H1 (cell line): ENCODE measurements around the gene GSE1. TPM values are rescaled to one million over a fixed set of nuclear protein-coding genes. Genes with fewer than 3 reads are reported as not detected.
A peak's percentile ranks its signal among the peaks of the same experiment; 100 is the strongest.

Experiments
- CTCF ChIA-PET: fragments of 300-600 bp; sonication (Branson Sonifier 250); formaldehyde crosslinking; loops from one replicate; lab custom pipeline; 2021; ENCODE audit not compliant: partially characterized antibody; lab: Charles Lee
- POLR2A ChIA-PET: fragments of 300-600 bp; sonication (Branson Sonifier 250); formaldehyde crosslinking; loops from one replicate; lab custom pipeline; 2021; ENCODE audit warnings: inconsistent platforms; ENCODE audit not compliant: partially characterized antibody; lab: Charles Lee
- DNase-seq, 2 experiments: peaks; one replicate each; pipeline versions ENCODE4 v3.0.0 to v3.0.0-alpha.2; 2010 to 2022; ENCODE audit warnings: low spot score in 2 of 2, low read depth in 1 of 2, mixed read lengths in 1 of 2
- FAIRE-seq: peaks from 2 replicates; lab custom pipeline; 2011; peaks lifted over from hg19 to GRCh38; lab: Jason Lieb, UNC
- H2AFZ ChIP-seq: 2 replicates; pipeline ENCODE4 v1.8.1; 2012; ENCODE audit warnings: low read length, inconsistent platforms
- H2AK5ac ChIP-seq: 2 replicates; pipeline ENCODE4 v1.6.1; 2013; ENCODE audit warnings: low read depth, low read length
- H2BK120ac ChIP-seq: replicated peaks from 2 replicates; pipeline ENCODE3; 2013; ENCODE audit warnings: low read depth, low read length, inconsistent platforms
- H2BK12ac ChIP-seq: 2 replicates; pipeline ENCODE4 v1.6.1; 2013; ENCODE audit warnings: low read depth, low read length
- H2BK15ac ChIP-seq: 2 replicates; pipeline ENCODE4 v1.6.1; 2013; ENCODE audit warnings: low read length
- H2BK20ac ChIP-seq: 2 replicates; pipeline ENCODE4 v1.6.1; 2013; ENCODE audit warnings: low read length
- H2BK5ac ChIP-seq: 2 replicates; pipeline ENCODE4 v1.6.1; 2013; ENCODE audit warnings: low read depth, low read length
- H3K14ac ChIP-seq: 2 replicates; pipeline ENCODE4 v1.6.1; 2013; ENCODE audit warnings: inconsistent platforms; ENCODE audit not compliant: insufficient read length
- H3K18ac ChIP-seq: 2 replicates; pipeline ENCODE4 v1.6.1; 2013; ENCODE audit warnings: low read length; ENCODE audit errors: extremely low read depth
- H3K23ac ChIP-seq: 2 replicates; pipeline ENCODE4 v1.6.1; 2013; ENCODE audit warnings: inconsistent platforms; ENCODE audit not compliant: insufficient read length
- H3K23me2 ChIP-seq: 2 replicates; pipeline ENCODE4 v1.6.1; 2013; ENCODE audit warnings: low read depth, low read length
- H3K27ac ChIP-seq: 2 replicates; pipeline ENCODE4 v1.6.1; 2011; ENCODE audit warnings: low read depth, low read length, inconsistent platforms
- H3K27me3 ChIP-seq, 4 experiments: replicated peaks in 1 of 4; 1 replicate in 1 of 4; 2 replicates in 3 of 4; pipeline versions ENCODE4 v1.6.1 to v1.8.1; 2011 to 2013; ENCODE audit warnings: low read length in 3 of 4, mild to moderate bottlenecking in 3 of 4, inconsistent platforms in 2 of 4, mixed read lengths in 2 of 4, moderate library complexity in 1 of 4; ENCODE audit not compliant: control insufficient read depth in 3 of 4, insufficient read depth in 3 of 4; ENCODE audit errors: extremely low read depth in 1 of 4
- H3K36me3 ChIP-seq, 4 experiments: 2 replicates each; pipeline versions ENCODE4 v1.6.1 to v1.8.1; 2011 to 2013; ENCODE audit warnings: mild to moderate bottlenecking in 4 of 4, low read length in 3 of 4, moderate library complexity in 2 of 4, control low read depth in 1 of 4, inconsistent platforms in 1 of 4; ENCODE audit not compliant: insufficient read depth in 4 of 4, control insufficient read depth in 2 of 4
- H3K4ac ChIP-seq: replicated peaks from 2 replicates; pipeline ENCODE3; 2013; ENCODE audit warnings: low read length, low read depth, mixed read lengths, inconsistent platforms; ENCODE audit not compliant: insufficient read length
- H3K4me1 ChIP-seq, 4 experiments: replicated peaks in 1 of 4; 1 replicate in 1 of 4; 2 replicates in 3 of 4; pipeline versions ENCODE4 v1.6.1 to v1.8.1; 2011 to 2013; ENCODE audit warnings: low read length in 3 of 4, inconsistent platforms in 2 of 4, mixed read lengths in 1 of 4; ENCODE audit not compliant: insufficient read depth in 4 of 4, control insufficient read depth in 3 of 4
- H3K4me2 ChIP-seq, 2 experiments: 2 replicates each; pipeline versions ENCODE4 v1.6.1 to v1.8.1; 2011 to 2013; ENCODE audit warnings: low read depth in 2 of 2, low read length in 2 of 2, control low read depth in 1 of 2, inconsistent platforms in 1 of 2, mild to moderate bottlenecking in 1 of 2; ENCODE audit not compliant: insufficient read depth in 1 of 2
- H3K4me3 ChIP-seq, 4 experiments: fragments of 200-600, 300-600 bp in 1 of 4; sonication (generic), shearing (Covaris generic), sonication (Bioruptor Twin) in 1 of 4; 2 replicates each; pipeline versions ENCODE4 v1.5.1 to v1.8.1; 2011 to 2016; ENCODE audit warnings: low read length in 4 of 4, low read depth in 3 of 4, control low read depth in 2 of 4, inconsistent platforms in 2 of 4, mild to moderate bottlenecking in 2 of 4, mixed read lengths in 1 of 4, moderate library complexity in 1 of 4; ENCODE audit not compliant: insufficient read depth in 2 of 4; ENCODE audit errors: extremely low read depth in 1 of 4
- H3K56ac ChIP-seq: replicated peaks from 2 replicates; pipeline ENCODE3; 2013; ENCODE audit warnings: low read depth, mild to moderate bottlenecking, mixed read lengths, low read length, inconsistent platforms; ENCODE audit not compliant: insufficient read length
- H3K79me1 ChIP-seq: 2 replicates; pipeline ENCODE4 v1.6.1; 2013; ENCODE audit warnings: low read depth, low read length, control low read depth
- H3K79me2 ChIP-seq, 2 experiments: 2 replicates each; pipeline versions ENCODE4 v1.6.1 to v1.8.1; 2012 to 2013; ENCODE audit warnings: low read length in 2 of 2, mild to moderate bottlenecking in 2 of 2, inconsistent platforms in 1 of 2; ENCODE audit not compliant: insufficient read depth in 2 of 2, control insufficient read depth in 1 of 2
- H3K9ac ChIP-seq, 4 experiments: replicated peaks in 1 of 4; 1 replicate in 1 of 4; 2 replicates in 3 of 4; pipeline versions ENCODE4 v1.6.1 to v1.8.1; 2011 to 2013; ENCODE audit warnings: low read depth in 3 of 4, low read length in 3 of 4, control low read depth in 2 of 4, mild to moderate bottlenecking in 2 of 4, moderate library complexity in 2 of 4, inconsistent platforms in 1 of 4; ENCODE audit errors: extremely low read depth in 1 of 4
- H3K9me3 ChIP-seq, 2 experiments: 2 replicates each; pipeline versions ENCODE4 v1.6.1 to v1.8.1; 2012 to 2013; ENCODE audit warnings: mild to moderate bottlenecking in 2 of 2, moderate library complexity in 2 of 2, control low read depth in 1 of 2, inconsistent platforms in 1 of 2, low read depth in 1 of 2, low read length in 1 of 2, mixed read lengths in 1 of 2; ENCODE audit not compliant: insufficient read depth in 2 of 2
- H4K20me1 ChIP-seq, 2 experiments: replicated peaks in 1 of 2; 2 replicates each; pipeline versions ENCODE3 to v1.8.1; 2011 to 2013; ENCODE audit warnings: inconsistent platforms in 2 of 2, low read length in 2 of 2, mild to moderate bottlenecking in 1 of 2; ENCODE audit not compliant: insufficient read depth in 2 of 2, control insufficient read depth in 1 of 2
- H4K5ac ChIP-seq: 2 replicates; pipeline ENCODE4 v1.6.1; 2013; ENCODE audit warnings: low read length, low read depth, mixed read lengths, inconsistent platforms; ENCODE audit not compliant: insufficient read length
- H4K8ac ChIP-seq: 2 replicates; pipeline ENCODE4 v1.8.0; 2013; ENCODE audit warnings: mild to moderate bottlenecking, moderate library complexity, low read length, inconsistent platforms; ENCODE audit not compliant: insufficient read depth; ENCODE audit errors: extremely low read depth
- H4K91ac ChIP-seq: replicated peaks from 2 replicates; pipeline ENCODE3; 2013; ENCODE audit warnings: low read length, mixed read lengths, inconsistent platforms; ENCODE audit not compliant: insufficient read length
- ASH2L ChIP-seq: fragments of 200-600, 300-600 bp; sonication (generic); IDR thresholded peaks from one replicate; pipeline ENCODE4 v1.7.1; 2017; ENCODE audit warnings: low read length
- ATF2 ChIP-seq: IDR thresholded peaks from 2 replicates; pipeline ENCODE4 v1.6.1; 2012; ENCODE audit warnings: low read length, inconsistent platforms
- CEBPB ChIP-seq: IDR thresholded peaks from 2 replicates; pipeline ENCODE4 v1.6.1; 2012; ENCODE audit warnings: low read depth, low read length
- GTF2F1 ChIP-seq: IDR thresholded peaks from 2 replicates; pipeline ENCODE4 v1.6.1; 2012; ENCODE audit warnings: low read depth, low read length, improper control_type of control experiment, borderline replicate concordance
- JUN ChIP-seq: IDR thresholded peaks from 2 replicates; pipeline ENCODE4 v1.6.1; 2011; ENCODE audit warnings: low read depth, mild to moderate bottlenecking, improper control_type of control experiment, low read length
- POLR2AphosphoS5 ChIP-seq: IDR thresholded peaks from 2 replicates; pipeline ENCODE4 v1.6.1; 2011; ENCODE audit warnings: low read depth, low read length
- RNF2 ChIP-seq: fragments of 200-900, 300-1000 bp; sonication (generic); IDR thresholded peaks from 2 replicates; pipeline ENCODE4 v1.7.1; 2016; ENCODE audit warnings: borderline replicate concordance, low read depth, mild to moderate bottlenecking, antibody characterized with exemption, low read length; ENCODE audit not compliant: poor library complexity, severe bottlenecking; ENCODE audit errors: missing control alignments
- RXRA ChIP-seq: IDR thresholded peaks from 2 replicates; pipeline ENCODE4 v1.6.1; 2011; ENCODE audit warnings: low read depth, mild to moderate bottlenecking, low read length, moderate library complexity; ENCODE audit not compliant: insufficient read depth
- SIRT6 ChIP-seq: IDR thresholded peaks from one replicate; pipeline ENCODE4 v1.7.1; 2012; ENCODE audit warnings: low read length, inconsistent platforms
- SIX5 ChIP-seq: IDR thresholded peaks from 2 replicates; pipeline ENCODE4 v1.6.1; 2011; ENCODE audit warnings: mild to moderate bottlenecking, low read depth, low read length
- SUZ12 ChIP-seq: fragments of 200-600 bp; sonication (generic); IDR thresholded peaks from 2 replicates; pipeline ENCODE4 v1.6.1; 2012; ENCODE audit warnings: mild to moderate bottlenecking, inconsistent platforms, low read length, moderate library complexity, mixed read lengths
- TCF12 ChIP-seq: IDR thresholded peaks from 2 replicates; pipeline ENCODE4 v1.6.1; 2011; ENCODE audit warnings: low read depth, mild to moderate bottlenecking, low read length
- WGBS, 2 experiments: shearing (Covaris generic) in 1 of 2; methylation state at CpG; one replicate each; pipeline versions ENCODE4 v1.1.6 to v1.1.7; 2013 to 2015; ENCODE audit warnings: low lambda C conversion rate in 2 of 2, mixed read lengths in 2 of 2, inconsistent platforms in 1 of 2, low coverage in 1 of 2, missing lambda C conversion rate in 1 of 2; ENCODE audit not compliant: insufficient replicate concordance in 2 of 2, insufficient coverage in 1 of 2, insufficient read length in 1 of 2; ENCODE audit errors: extremely low coverage in 1 of 2, missing lambda C conversion rate in 1 of 2; 5-methylcytosine and 5-hydroxymethylcytosine counted together
- polyA plus RNA-seq, 7 experiments: library from polyadenylated mRNA; depleted of rRNA in 3 of 7; stranded (reverse) in 5 of 7; unstranded in 2 of 7; fragments of >200 nt in 5 of 7; fragments of 200-250 nt in 2 of 7; gene quantifications; 1 replicate in 5 of 7; 2 replicates in 1 of 7; 4 replicates in 1 of 7; pipeline versions ENCODE4 v1.2.1 to v1.2.3, GENCODE V29; 2011 to 2013; ENCODE audit warnings: missing spikeins in 2 of 7, mixed read lengths in 2 of 7
- total RNA-seq: library from RNA; stranded (reverse); fragmentation: NEBNext Ultra II Directional; extraction: Animal tissue kit (Norgen Biotek cat#: 25700); gene quantifications from 2 replicates; pipeline ENCODE4 v1.2.1, GENCODE V29; 2021

The GSE1 gene
- total and polyA plus RNA-seq, 2 of the 8 experiments (the other 6 are each of a cell fraction or from before 2014, with no cell fraction given), result 26.0 to 65.6 TPM

- DNase-seq, result no peak
- H3K14ac ChIP-seq, result no peak overlapping the region
- H2BK20ac ChIP-seq, result no peak overlapping the region
- peak overlapping the region; percentile 9 for H3K56ac ChIP-seq
- no peak overlapping the region for H3K23ac ChIP-seq
- H2AK5ac ChIP-seq, result peak overlapping the region; percentile 47; the same call in 1 of the 2 replicates
- H3K79me2 ChIP-seq, result peaks cover 0 to 70% of the 10 kb centered on the region in 2 experiments; a peak in 3 of 4 replicates
- ChIA-PET CTCF (interaction anchor here (0.7 to 9.4 kb wide), 24 partner anchors 11 to 294 kb away, joined by 3 to 173 read pairs (median 5); no protein-coding TSS in a partner anchor), POLR2A (interaction anchor here (0.8 to 2.6 kb wide), 5 partner anchors 10 to 44 kb away, joined by 3 to 9 read pairs (median 5); partner anchors contain the start of gene GSE1)
- peaks cover 0 to 2% (median 0%) of the 10 kb centered on the region in 4 experiments; a peak in 2 of 8 replicates for H3K36me3 ChIP-seq
- H2AFZ ChIP-seq, result no peak overlapping the region
- peak overlapping the region; percentile 25 for H3K18ac ChIP-seq
- 0 out of 2 replicates have a peak overlapping the region, but pooled peaks have one; percentile 8 for H2BK15ac ChIP-seq
- H2BK5ac ChIP-seq, result peak overlapping the region; percentile 96; the same call in 1 of the 2 replicates
- H3K9ac ChIP-seq, result no peak overlapping the region
- H3K9me3 ChIP-seq, result no peaks in the 10 kb centered on the region
- H3K79me1 ChIP-seq, result peaks cover 19% of the 10 kb centered on the region
- no peak overlapping the region for H4K5ac ChIP-seq
- H3K27me3 ChIP-seq, result peaks cover 0 to 3% (median 0%) of the 10 kb centered on the region in 4 experiments; a peak in 2 of 7 replicates
- H3K4me2 ChIP-seq, result no peak overlapping the region
- no peak overlapping the region for H4K8ac ChIP-seq
- H3K4me1 ChIP-seq, result peaks cover 23 to 58% (median 35%) of the 10 kb centered on the region in 4 experiments
- peak overlapping the region; percentile 40 for H4K91ac ChIP-seq
- H2BK120ac ChIP-seq, result no peak overlapping the region
- WGBS, 2 experiments, result 85% methylated on average over 8 of the region's 8 CpGs; no CpG with 5 or more reads in 1 of the 2 experiments
- H2BK12ac ChIP-seq, result peak overlapping the region; percentile 98; the same call in 1 of the 2 replicates
- peak overlapping the region; percentile 8 for H3K4ac ChIP-seq
- H3K4me3 ChIP-seq, result no peak overlapping the region
- peaks cover 3 to 20% of the 10 kb centered on the region in 2 experiments for H4K20me1 ChIP-seq
- FAIRE-seq, result no peak
- H3K27ac ChIP-seq, result no peak overlapping the region
- peaks cover 7% of the 10 kb centered on the region; the same call in 1 of the 2 replicates for H3K23me2 ChIP-seq
- TF ChIP-seq RNF2, result no peak
- TF ChIP-seq TCF12, result no peak
- TF ChIP-seq SIRT6, result no peak
- TF ChIP-seq POLR2AphosphoS5, result no peak
- TF ChIP-seq SIX5, result no peak
- no peak for TF ChIP-seq SUZ12
- TF ChIP-seq RXRA, result no peak
- no peak for TF ChIP-seq ASH2L
- TF ChIP-seq CEBPB, result no peak
- no peak for TF ChIP-seq JUN
- TF ChIP-seq GTF2F1, result no peak
- TF ChIP-seq ATF2, result no peak
These were observed 44.6 kb upstream of the GSE1 start for GRCh38 chr16:85568519-85568918.
